ENCODE results near the gene SORCS3. TPM values are rescaled to one million over a fixed set of nuclear protein-coding genes. Genes with fewer than 3 reads are reported as not detected.
A peak's percentile ranks its signal among the peaks of the same experiment; 100 is the strongest.

The SORCS3 gene
- total and polyA plus RNA-seq, 10 of the 15 experiments (the other 5 are each of a cell fraction or from before 2014, with no cell fraction given) = 0.01 to 0.04 (median 0.02) TPM; not detected in 7

DNA sequence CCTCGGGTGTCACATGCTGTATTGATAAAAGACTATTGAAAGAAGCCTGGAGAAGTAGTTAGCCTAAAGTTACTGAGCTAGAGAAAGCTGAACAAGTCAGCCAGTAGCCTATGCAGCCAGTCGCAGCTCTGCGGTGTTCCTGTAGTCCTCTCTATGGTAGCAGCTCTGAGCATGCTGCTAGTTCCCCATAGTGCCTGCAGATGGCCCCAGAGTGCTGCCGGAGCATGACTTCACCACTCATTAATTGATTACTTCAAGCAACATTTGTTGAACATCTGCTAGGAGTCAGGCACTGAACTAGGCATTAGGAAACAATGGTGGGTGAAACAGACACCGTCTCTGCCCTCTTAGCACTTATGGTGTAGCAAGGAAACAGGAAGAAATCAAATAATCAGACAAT is 422.7 kb downstream of the SORCS3 start:
- ChIA-PET RAD21 (ENCODE audit: unreplicated experiment) (interaction anchor here (1.0 kb wide), 1 partner anchor 627 kb away, joined by 6 read pairs; no protein-coding TSS in a partner anchor), SMC1A (ENCODE audit: uncharacterized antibody, unreplicated experiment) (interaction anchor here (1.2 kb wide), 1 partner anchor 629 kb away, joined by 4 read pairs; no protein-coding TSS in a partner anchor), CTCF (interaction anchor here (0.9 to 1.5 kb wide), 6 partner anchors 15 to 633 kb away, joined by 3 to 8 read pairs (median 3); no protein-coding TSS in a partner anchor), POLR2A (no interaction called here)
- no peaks in the 10 kb centered on the region for H3K9me3 ChIP-seq (replicated peaks; ENCODE audit: control insufficient read depth, insufficient read depth, low read length)
- intact Hi-C loops (cut with micrococcal nuclease; ENCODE audit: unreplicated experiment) = loop anchor here (5.0 to 10.0 kb wide), 2 partner anchors 629 to 1121 kb away; no protein-coding TSS in a partner anchor
- no peak overlapping the region for H3K27ac ChIP-seq (ENCODE audit: control insufficient read depth, insufficient read depth)
- no peak overlapping the region for H3K4me2 ChIP-seq (ENCODE audit: control insufficient read depth, insufficient read depth)
- H3K36me3 ChIP-seq (ENCODE audit: control insufficient read depth in 2 of 2, insufficient read depth in 2 of 2, low read length in 1 of 2) = no peaks in the 10 kb centered on the region
- ATAC-seq (peak; percentile 83), FAIRE-seq (no peak), DNase-seq (ENCODE audit: low read depth, low spot score) (no peak)
- no peaks in the 10 kb centered on the region for H3K4me1 ChIP-seq (ENCODE audit: control insufficient read depth, insufficient read depth, low read length)
- 28% methylated on average over 5 of the region's 5 CpGs for WGBS (ENCODE audit: insufficient coverage, insufficient replicate concordance, low lambda C conversion rate, missing lambda C conversion rate)
- H3K27me3 ChIP-seq (replicated peaks in 1 of 2; ENCODE audit: control insufficient read depth in 2 of 2, insufficient read depth in 2 of 2, low read length in 1 of 2) = no peaks in the 10 kb centered on the region
- no peaks in the 10 kb centered on the region for H4K20me1 ChIP-seq (ENCODE audit: control insufficient read depth, insufficient read depth)
- no TSS peak for BruUV-seq (replicated peaks)
- H2AFZ ChIP-seq (ENCODE audit: control insufficient read depth, low read depth, low read length) = no peak overlapping the region
- H3K79me2 ChIP-seq (ENCODE audit: control insufficient read depth, insufficient read depth, low read length) = no peaks in the 10 kb centered on the region
- in situ Hi-C loops (cut with MboI) = no loop called here
- no peak overlapping the region for H3K4me3 ChIP-seq
- TF ChIP-seq, protein P1, sequence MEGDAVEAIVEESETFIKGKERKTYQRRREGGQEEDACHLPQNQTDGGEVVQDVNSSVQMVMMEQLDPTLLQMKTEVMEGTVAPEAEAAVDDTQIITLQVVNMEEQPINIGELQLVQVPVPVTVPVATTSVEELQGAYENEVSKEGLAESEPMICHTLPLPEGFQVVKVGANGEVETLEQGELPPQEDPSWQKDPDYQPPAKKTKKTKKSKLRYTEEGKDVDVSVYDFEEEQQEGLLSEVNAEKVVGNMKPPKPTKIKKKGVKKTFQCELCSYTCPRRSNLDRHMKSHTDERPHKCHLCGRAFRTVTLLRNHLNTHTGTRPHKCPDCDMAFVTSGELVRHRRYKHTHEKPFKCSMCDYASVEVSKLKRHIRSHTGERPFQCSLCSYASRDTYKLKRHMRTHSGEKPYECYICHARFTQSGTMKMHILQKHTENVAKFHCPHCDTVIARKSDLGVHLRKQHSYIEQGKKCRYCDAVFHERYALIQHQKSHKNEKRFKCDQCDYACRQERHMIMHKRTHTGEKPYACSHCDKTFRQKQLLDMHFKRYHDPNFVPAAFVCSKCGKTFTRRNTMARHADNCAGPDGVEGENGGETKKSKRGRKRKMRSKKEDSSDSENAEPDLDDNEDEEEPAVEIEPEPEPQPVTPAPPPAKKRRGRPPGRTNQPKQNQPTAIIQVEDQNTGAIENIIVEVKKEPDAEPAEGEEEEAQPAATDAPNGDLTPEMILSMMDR (IDR thresholded peaks at IDR 0.05 in 2 of 3, conservative IDR thresholded peaks at IDR 0.05 in 1 of 3; ENCODE audit: control insufficient read depth in 2 of 3, extremely low read depth in 1 of 3, insufficient read depth in 1 of 3, low read depth in 3 of 3, low read length in 3 of 3) = peak; percentile 48 to 55 (median 51); a peak in 5 of 6 replicates
- TF ChIP-seq ZNF384 (IDR thresholded peaks at IDR 0.05; ENCODE audit: borderline replicate concordance, low read depth, low read length) = no peak
- TF ChIP-seq, protein P2, sequence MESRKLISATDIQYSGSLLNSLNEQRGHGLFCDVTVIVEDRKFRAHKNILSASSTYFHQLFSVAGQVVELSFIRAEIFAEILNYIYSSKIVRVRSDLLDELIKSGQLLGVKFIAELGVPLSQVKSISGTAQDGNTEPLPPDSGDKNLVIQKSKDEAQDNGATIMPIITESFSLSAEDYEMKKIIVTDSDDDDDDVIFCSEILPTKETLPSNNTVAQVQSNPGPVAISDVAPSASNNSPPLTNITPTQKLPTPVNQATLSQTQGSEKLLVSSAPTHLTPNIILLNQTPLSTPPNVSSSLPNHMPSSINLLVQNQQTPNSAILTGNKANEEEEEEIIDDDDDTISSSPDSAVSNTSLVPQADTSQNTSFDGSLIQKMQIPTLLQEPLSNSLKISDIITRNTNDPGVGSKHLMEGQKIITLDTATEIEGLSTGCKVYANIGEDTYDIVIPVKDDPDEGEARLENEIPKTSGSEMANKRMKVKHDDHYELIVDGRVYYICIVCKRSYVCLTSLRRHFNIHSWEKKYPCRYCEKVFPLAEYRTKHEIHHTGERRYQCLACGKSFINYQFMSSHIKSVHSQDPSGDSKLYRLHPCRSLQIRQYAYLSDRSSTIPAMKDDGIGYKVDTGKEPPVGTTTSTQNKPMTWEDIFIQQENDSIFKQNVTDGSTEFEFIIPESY (IDR thresholded peaks at IDR 0.05) = no peak
- TF ChIP-seq RAD21 (IDR thresholded peaks at IDR 0.05; ENCODE audit: insufficient read depth, low read depth, low read length) = peak; percentile 54
- H3K9ac ChIP-seq (ENCODE audit: control insufficient read depth, insufficient read depth, low read length) = no peak overlapping the region

Data from GM12878 (cell line).